Gastroesophageal sphincter (tissue), 3 donors: Measurements from ENCODE around the gene B4GALT5.

Experiments used
- EP300 ChIP-seq: sonication (generic); formaldehyde crosslinking; IDR thresholded peaks from one replicate; pipeline ENCODE4 v1.6.1; 2017; ENCODE audit warnings: antibody characterized with exemption, mild to moderate bottlenecking
- TF ChIP-seq, protein P1 (sequence below), 4 experiments: fragments of 200-600 bp in 2 of 4; fragments of 450-650 bp in 2 of 4; sonication (generic) in 1 of 4; IDR thresholded peaks; one replicate each; pipeline ENCODE4 v1.5.1; 2017 to 2019; ENCODE audit warnings: antibody characterized with exemption in 4 of 4, mild to moderate bottlenecking in 2 of 4, moderate library complexity in 2 of 4

DNA sequence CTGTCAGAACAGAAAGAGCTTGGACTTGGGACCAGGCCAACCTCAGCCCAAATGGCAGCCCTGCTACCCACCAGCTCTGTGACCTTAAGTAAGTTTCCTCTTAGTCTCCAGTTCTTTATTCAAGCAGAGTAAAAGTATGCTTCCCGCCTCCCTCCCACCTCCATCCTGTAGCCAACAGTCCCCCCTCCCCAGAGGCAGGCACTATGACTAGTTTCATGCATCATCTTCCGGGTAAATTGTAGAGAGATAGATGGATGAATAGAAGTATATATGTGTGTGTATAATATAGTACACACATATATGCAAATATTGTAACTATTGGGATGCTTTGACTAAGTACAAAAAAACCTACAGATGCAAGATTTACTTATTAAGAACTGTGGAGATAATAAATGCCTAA lies 39.5 kb upstream of the B4GALT5 start:
- TF ChIP-seq, protein P1, sequence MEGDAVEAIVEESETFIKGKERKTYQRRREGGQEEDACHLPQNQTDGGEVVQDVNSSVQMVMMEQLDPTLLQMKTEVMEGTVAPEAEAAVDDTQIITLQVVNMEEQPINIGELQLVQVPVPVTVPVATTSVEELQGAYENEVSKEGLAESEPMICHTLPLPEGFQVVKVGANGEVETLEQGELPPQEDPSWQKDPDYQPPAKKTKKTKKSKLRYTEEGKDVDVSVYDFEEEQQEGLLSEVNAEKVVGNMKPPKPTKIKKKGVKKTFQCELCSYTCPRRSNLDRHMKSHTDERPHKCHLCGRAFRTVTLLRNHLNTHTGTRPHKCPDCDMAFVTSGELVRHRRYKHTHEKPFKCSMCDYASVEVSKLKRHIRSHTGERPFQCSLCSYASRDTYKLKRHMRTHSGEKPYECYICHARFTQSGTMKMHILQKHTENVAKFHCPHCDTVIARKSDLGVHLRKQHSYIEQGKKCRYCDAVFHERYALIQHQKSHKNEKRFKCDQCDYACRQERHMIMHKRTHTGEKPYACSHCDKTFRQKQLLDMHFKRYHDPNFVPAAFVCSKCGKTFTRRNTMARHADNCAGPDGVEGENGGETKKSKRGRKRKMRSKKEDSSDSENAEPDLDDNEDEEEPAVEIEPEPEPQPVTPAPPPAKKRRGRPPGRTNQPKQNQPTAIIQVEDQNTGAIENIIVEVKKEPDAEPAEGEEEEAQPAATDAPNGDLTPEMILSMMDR (IDR thresholded peaks at IDR 0.05) = no peak
- TF ChIP-seq EP300 = no peak
